GM18507 (cell line): ENCODE measurements around the gene FAM120C.

Experiments
- DNase-seq: peaks from one replicate; pipeline ENCODE4 v3.0.0; 2011; ENCODE audit warnings: low read depth; ENCODE audit not compliant: insufficient read length; ENCODE audit errors: extremely low spot score
- FAIRE-seq: peaks from 2 replicates; lab custom pipeline; 2011; peaks lifted over from hg19 to GRCh38; lab: Jason Lieb, UNC

The FAM120C gene

DNA sequence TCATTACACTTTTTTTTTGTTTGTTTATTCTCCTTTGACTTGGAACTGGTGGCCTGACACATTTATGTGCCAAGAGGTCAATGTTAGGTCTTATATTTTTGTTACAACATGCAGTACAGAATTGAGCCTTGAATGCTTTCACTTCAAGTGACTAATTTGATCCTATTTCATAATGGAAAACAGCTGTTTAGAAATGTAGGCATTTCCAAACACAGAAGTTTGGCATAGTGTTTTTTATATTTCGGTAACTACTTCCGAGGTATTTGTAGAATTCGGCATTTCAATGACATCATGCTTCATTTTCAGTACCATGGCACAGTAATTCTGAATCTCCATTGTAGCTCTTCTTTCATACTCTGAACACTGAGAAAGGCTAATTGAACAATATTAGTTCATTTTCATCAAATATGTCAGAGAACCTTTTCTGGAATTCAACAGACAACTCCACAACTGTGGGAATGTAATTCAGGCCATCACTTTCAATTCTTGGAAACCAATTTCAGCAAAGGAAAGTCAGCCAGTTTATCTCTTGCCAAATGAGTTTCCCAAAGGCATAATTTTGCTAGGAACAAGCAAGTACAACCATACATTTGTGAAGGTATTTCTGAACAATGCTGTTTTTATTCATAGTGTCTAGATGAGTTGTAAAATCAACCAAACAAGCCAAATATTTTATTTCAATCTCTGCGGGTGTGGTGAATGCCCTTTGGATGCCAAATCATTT lies 11.4 kb downstream of the FAM120C start:
- peak; percentile 12 for FAIRE-seq

DNA sequence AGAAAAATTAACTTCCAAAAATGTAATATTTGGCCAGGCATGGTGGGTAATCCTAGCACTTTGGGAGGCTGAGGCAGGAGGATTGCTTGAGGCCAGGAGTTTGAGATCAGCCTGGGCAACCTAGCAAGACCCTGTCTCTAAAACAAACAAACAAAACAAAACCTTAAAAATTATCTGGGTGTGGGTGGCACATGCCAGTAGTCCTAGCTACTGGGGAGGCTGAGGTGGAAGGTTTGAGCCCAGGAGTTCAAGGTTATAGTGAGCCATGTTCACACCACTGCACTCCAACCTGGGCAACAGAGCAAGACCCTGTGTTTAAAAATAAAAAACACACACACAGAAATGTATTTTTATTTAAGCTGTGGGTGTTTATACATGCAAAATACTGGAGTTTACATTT lies 12.0 kb downstream of the FAM120C start:
- no peak for FAIRE-seq
- DNase-seq = no peak

More for the DNA sequence above, 11.4 kb downstream of the FAM120C start:
- no peak for DNase-seq

DNA sequence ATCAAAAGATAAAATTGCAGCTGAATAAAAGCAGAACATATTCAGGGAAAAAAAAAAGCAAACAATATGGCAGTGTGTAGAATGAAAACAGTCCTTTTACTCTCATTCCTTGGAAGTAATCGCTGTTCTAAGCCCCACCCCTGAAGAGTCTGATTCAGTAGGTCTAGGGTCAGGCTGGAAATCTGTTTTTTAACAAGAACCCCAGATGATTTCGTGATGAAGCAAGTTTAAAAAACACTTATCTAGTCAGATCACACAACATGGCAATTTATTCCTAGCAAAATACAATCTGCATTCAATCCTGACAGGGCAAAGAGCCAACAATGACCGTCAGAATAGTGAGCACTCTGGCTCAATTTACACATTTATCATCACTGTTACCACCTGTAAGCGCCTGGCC lies 16.1 kb downstream of the FAM120C start:
- no peak for DNase-seq
- no peak for FAIRE-seq

DNA sequence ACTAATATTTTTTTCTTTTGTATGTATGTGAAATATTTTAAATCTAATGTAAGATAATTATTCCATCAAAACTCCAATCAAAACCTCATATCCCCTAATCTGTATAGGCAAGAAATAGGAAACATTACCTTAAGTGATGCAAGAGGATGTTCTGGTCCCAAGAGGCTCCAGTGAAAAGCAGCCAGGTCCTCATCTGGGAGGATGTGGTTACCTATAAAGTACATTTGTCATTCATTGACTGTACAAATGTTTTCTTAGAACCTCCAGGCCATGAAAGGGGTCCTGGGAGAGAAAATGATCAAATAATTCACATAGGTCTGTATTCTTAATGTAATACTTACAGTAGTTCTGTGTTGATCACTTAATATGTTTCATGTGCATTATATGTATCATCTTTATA lies 25.5 kb downstream of the FAM120C start:
- DNase-seq (no peak), FAIRE-seq (no peak)

DNA sequence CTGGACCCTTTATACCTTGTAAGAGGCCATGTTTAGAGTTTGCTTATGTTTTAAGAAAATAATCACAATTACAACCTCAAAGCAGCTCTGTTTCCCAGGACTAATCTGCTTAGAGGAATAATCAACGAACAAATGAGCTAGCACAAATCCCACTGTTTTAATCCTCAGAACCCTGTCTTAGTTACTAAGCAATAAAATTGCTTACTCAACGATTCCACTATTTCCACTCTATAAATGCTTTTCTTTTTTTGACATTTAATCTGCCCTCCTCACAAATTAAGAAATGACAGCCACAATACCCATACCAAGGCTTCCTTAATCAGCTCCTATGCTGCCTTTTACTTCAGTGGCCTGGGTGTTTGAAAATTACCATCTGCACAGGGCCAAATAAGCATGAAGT lies 48.8 kb downstream of the FAM120C start:
- FAIRE-seq (no peak), DNase-seq (no peak)

DNA sequence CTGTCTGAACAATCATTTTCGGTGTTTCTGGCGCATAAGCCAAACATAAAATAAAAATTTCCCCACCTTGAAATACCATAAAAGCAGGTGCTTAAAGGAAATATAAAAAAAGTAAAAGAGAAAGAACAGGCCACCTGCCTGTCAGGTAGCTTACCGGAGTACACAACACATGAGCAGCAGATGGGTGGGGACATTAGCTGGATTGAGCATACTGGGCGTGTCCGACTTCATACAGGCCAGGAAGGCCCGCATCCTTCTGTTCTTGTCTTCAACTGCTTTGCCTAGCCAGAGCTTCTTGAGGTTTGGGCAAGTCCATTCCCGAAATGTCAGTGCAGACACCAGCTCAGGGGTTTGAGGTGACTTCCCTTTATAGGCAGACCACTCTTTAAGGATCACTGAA lies 66.7 kb downstream of the FAM120C start:
- DNase-seq (no peak), FAIRE-seq (no peak)

DNA sequence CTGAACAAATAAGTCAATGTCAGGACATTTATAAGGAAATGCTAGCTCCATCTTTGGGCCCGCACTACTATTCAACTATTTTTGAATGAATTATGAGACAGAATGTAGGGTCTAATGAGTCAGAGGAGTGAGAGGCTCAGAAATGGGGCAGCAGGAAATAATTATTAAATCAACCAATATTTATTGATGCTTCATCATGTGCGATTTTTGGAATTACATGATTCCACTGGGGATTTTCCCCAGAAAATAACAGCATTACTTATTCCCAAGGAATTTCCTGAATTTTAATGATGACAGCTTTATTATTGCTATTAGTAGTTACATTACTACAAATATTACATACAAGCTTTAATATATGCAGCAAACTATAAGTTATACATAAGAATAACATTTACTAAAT lies 89.5 kb downstream of the FAM120C start:
- FAIRE-seq (no peak), DNase-seq (no peak)

DNA sequence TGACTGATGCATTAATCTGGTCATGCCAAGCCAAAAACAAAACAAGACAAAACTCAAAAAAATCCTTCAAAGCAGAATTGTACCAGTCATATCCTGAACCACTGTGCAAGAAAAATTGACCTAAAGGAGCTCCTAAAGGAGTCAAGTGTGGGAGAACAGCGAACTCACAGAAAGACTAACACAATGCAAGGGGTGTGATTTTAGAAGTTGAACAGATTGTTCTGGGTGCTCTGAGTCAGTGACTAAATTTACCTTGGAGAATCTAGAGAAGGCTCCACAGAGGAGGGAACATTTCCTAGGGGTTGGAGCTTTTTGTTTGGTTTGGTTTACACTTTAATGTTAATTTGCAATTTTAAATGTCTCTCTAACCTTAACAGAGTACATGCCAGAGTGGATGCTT lies 89.9 kb downstream of the FAM120C start:
- DNase-seq = no peak
- FAIRE-seq = no peak

DNA sequence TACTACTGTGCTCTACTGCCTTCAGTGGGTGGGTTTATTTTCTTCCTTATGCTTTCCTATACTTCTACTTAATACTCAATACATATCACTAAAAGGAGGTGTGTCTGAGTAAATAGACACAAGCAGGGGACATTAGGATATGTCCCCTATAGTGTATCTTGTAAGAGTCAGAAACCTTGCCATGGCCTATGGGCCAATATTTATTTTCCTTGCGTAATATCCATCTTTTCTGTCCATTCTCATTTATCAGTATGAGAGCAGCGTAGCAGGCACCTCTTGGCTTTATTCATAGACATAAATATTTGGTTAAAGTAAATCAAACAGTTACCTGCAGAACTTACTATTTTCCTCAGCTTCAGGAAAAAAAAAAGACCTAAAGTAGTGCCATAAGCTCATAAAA lies 92.2 kb downstream of the FAM120C start:
- DNase-seq (no peak), FAIRE-seq (no peak)

DNA sequence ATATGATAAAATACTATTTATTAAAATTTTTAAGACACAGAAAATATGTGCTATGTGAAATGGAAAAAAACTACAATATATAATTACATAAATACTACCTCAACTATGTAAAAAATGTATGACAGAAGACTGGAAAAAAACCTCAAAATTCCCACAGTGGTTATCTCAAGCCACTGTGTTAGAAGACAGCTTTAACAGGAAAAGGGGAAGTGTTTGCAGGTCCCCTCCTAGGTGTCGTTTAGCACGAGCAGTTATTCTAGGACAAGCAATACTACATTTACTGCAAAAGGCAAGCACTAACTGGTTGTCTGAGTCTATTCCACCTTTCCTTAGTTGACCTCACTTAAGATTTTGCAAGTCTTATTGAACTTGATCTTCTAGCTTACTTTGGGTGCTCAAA lies 93.9 kb downstream of the FAM120C start:
- no peak for FAIRE-seq
- no peak for DNase-seq

DNA sequence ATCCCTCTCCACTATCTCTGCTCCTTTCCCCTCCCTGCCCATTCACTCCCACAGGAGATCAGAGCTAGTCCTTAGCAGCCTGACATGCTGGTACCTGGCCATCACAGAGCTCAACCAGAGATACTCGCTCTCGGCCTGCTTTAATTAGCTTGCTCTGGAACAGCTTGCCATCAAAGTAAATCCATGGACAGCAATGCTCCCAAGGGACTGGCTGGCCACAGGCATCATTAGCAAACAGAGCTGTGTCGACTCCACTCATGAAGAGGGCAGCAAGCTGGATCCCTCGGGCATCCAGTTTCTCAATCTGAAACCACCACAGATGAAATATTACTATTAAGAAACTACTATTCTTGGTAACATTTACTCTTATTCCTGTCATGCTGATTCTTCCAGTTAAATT lies 95.4 kb downstream of the FAM120C start:
- FAIRE-seq (no peak), DNase-seq (no peak)

DNA sequence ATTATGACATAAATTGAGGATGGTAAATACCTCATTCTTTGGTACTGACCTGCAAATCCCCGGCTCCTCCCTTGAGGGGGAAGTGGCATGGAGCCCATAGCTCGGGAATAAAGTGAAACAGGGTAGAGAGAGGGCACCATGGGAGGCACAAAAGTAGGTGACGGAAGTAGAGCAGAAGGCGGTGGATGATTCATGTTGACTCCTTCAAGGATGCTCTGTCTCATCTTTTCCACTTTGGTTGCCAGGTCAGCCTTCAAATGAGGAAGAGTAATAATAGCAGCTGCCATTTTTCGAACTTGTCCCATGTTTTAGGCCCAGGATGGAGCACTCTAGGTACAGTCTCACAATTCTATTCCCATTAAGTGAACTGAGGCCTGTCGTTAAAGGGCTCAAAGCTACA lies 97.4 kb downstream of the FAM120C start:
- FAIRE-seq (no peak), DNase-seq (no peak)

DNA sequence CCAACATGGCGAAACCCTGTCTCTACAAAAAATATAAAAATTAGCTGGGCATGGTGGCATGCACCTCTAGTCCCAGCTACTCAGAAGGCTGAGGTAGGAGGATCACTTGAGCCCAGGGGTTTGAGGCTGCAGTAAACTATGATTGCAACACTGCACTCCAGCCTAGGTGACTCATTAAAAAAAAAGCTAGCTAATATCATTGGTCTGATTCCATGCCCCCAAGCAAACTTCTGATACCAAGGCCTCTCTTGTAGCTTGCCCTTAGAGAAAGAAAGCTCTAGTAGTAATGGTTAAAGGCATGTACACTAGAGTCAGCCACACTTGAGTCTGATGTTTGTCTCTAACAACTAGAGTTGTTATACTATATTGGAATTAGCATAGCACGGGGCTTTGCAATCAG lies 106.2 kb downstream of the FAM120C start:
- DNase-seq (no peak), FAIRE-seq (no peak)

DNA sequence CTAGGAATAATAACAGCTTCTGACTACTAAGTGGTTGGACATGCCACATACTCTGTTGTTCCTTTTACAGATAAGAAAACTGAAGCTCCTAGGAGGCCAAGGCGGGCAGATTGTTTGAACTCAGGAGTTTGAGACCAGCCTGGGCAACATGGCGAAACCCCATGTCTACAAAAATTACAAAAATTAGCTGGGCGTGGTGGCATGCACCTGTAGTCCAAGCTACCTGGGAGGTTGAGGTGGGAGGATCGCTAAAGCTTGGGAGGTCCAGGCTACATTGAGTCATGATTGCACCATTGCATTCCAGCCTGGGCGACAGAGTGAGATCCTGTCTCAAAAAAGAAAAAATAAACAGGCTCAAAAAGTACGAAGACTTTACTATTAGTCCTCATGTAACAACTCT lies 108.2 kb downstream of the FAM120C start:
- DNase-seq (no peak), FAIRE-seq (no peak)

DNA sequence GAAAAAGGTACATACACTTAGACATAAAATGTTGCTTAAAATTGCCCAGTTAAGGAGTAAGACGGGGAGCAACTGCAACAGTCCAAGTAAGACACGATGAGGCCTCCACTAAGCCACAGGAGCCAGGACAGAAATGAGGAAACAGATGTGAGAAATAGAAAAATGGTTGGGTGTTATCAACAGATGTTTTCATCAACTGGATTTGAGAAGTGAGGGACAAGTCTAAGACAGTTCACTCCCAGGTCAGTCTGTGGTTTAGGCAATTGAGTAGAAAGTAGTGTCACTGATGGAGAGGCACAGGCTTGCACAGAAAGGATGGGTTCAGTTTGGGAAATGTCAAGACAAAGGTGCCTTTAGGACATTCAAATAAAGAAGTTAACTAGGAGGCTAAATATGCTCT lies 115.3 kb downstream of the FAM120C start:
- DNase-seq = no peak
- no peak for FAIRE-seq

DNA sequence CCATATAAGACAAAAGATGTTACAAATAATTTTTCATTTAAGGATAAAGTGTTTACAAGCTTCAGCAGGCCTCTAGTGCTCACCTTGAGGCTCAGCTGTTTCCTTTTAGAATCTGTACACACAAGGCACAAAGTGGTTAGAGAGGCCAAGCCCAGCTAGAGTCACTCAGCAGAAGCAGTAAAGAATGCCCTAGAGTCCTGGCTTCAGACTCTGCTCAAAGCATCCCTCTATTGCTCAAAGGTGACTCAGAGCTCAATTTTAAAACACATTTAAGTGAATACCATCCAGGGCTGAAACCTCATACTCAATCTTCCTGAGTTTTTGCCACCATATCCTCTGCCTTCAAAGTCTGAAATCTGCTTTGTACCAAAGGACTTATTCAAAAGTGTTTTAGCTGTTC lies 116.2 kb downstream of the FAM120C start:
- FAIRE-seq = no peak

DNA sequence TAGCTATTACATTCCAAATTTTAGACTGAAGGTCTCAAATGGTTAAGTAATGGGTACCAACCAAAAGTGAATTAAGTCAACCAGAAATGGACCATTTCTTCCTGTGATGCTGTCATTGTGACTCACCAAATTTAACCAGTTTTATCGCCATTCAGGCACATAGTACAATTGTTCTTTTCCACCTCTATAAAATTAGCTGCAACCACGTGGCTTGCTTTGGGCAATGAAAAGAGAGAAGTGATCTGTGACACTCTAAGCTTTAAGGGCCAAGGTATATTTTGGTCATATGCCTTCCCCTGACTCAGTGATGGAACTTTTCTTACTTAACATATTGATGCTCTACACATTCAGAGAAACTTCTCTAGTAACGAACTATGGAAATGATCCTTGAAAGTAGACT lies 118.5 kb downstream of the FAM120C start:
- DNase-seq (no peak), FAIRE-seq (no peak)

More for the DNA sequence above, 116.2 kb downstream of the FAM120C start:
- DNase-seq = no peak

DNA sequence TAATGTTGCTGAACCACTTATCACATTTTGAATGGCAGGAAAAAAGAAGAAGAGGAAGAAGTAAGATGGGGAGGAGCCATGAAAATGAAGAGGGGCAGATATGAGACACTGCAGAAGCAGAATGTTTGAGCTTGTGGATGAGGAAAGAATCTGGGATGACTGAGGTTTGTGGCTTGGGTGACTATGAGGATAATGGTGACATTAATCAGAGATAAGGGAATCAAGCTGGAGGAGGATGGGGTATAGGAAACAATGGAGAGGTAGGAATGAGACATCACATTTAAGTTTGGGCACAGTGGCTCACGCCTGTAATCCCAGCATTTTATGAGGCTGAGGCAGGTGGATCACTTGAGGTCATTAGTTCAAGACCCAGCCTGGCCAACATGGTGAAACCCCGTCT lies 119.7 kb downstream of the FAM120C start:
- no peak for FAIRE-seq
- no peak for DNase-seq

DNA sequence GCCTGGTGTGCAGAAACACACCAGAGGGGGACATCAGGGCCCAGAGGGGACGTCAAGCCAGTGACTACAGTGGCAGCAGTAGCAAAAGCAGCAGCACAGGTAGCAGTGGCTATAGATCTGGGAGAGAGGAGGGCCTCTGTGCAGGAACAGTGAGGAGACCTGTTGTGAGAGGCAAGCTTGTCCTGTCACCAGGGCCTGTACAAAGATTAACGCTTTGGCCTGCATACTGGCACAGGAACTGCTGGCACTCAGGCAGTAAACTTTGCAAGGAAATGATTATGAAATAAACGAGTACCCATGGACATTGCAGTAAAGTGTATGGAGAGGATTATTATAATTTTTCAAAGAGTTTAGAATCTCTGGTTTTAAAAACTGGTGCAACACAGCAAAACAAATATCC lies 133.3 kb downstream of the FAM120C start:
- FAIRE-seq = no peak

DNA sequence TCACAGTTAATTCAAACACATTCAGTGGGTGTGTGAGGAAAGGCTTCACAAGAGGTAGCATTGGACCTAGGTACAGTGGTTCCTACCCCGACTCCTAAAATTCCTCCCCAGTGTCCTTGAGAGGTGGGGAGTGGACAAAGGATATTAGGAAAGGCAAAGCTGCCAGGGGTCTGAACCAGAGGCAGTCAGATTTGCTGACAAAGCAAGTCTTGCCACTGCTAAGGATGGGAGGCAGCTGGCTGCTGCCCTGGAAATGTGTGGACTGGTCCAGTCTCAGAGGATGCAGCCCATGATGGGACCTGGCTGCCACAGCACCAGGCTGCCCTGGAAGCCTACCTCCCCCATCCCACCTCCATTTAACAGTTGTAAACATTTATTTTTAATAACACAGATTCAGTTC lies 134.6 kb downstream of the FAM120C start:
- FAIRE-seq = no peak
- no peak for DNase-seq

More for the DNA sequence above, 133.3 kb downstream of the FAM120C start:
- no peak for DNase-seq

DNA sequence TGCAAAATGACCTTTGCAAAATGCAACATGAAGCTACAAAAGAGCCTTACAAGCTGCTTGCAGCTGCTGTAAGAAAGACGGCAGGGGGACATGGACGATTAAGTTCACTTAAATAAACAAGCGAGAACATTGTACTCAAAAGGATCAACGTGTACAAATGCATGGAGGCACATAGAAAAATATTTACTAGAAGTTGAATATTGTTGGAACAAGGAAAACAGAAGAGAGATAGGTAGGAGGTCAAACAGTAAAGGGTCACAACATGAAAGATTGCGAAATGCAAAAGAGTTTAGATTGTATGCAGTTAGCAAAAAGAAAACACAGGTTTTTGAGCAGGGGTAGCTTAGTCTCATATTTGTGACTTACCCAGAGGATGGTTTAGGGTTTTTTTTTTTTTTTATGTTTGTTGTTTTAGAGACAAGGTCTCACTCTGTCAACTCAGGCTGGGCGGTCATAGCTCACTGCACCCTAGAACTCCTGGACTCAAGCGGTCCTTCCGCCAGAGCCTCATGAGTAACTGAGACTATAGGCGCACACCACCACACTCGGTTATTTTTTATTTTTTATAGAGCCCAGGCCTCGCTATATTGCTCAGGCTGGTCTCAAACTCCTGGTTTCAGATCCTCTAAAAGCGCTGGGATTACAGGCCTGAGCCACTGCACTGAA lies 137.4 kb downstream of the FAM120C start:
- no peak for FAIRE-seq
- no peak for DNase-seq
